DOHH2 (cell line): ENCODE measurements around the gene GPRC5C.

ENCODE experiments used
- H3F3A ChIP-seq: fragments of 200-600 bp; sonication (generic), shearing (Covaris generic); 2 replicates; pipeline ENCODE4 v1.6.0; 2016; ENCODE audit warnings: antibody characterized with exemption, mild to moderate bottlenecking; ENCODE audit not compliant: control insufficient read depth, insufficient read depth
- H3K27ac ChIP-seq: fragments of 200-600 bp; sonication (generic); 2 replicates; pipeline ENCODE4 v1.5.1; 2014; ENCODE audit warnings: low read depth, mild to moderate bottlenecking, low read length, moderate library complexity
- H3K27me3 ChIP-seq: fragments of 200-600 bp; sonication (generic); 2 replicates; pipeline ENCODE4 v1.6.1; 2014; ENCODE audit warnings: mild to moderate bottlenecking, low read length, mixed read lengths; ENCODE audit not compliant: control insufficient read depth
- H3K36me3 ChIP-seq: fragments of 200-600 bp; sonication (generic); 2 replicates; pipeline ENCODE4 v1.6.1; 2014; ENCODE audit warnings: mild to moderate bottlenecking, low read length, moderate library complexity, mixed read lengths; ENCODE audit not compliant: control insufficient read depth
- H3K4me1 ChIP-seq: fragments of 200-600 bp; sonication (generic); 2 replicates; pipeline ENCODE4 v1.6.1; 2014; ENCODE audit warnings: mild to moderate bottlenecking, low read length, mixed read lengths; ENCODE audit not compliant: control insufficient read depth
- H3K4me2 ChIP-seq: fragments of 200-600 bp; sonication (generic); 2 replicates; pipeline ENCODE4 v1.6.0; 2014; ENCODE audit warnings: mild to moderate bottlenecking, low read length, moderate library complexity
- H3K4me3 ChIP-seq: fragments of 200-600 bp; sonication (generic); 2 replicates; pipeline ENCODE4 v1.5.1; 2014; ENCODE audit warnings: mild to moderate bottlenecking, low read length, mixed read lengths
- H3K79me2 ChIP-seq: fragments of 200-600 bp; sonication (generic); 2 replicates; pipeline ENCODE4 v1.6.1; 2014; ENCODE audit warnings: mild to moderate bottlenecking, low read length, mixed read lengths; ENCODE audit not compliant: control insufficient read depth
- H3K9me2 ChIP-seq: fragments of 200-600 bp; sonication (generic); replicated peaks from 2 replicates; pipeline ENCODE4 v1.6.1; 2014; ENCODE audit warnings: mild to moderate bottlenecking, low read length, mixed read lengths; ENCODE audit not compliant: control insufficient read depth
- H3K9me3 ChIP-seq: fragments of 200-600 bp; sonication (generic); 2 replicates; pipeline ENCODE4 v1.6.1; 2014; ENCODE audit warnings: antibody characterized with exemption, low read length, mixed read lengths; ENCODE audit not compliant: control insufficient read depth, insufficient read depth
- H4K20me1 ChIP-seq: fragments of 200-600 bp; sonication (generic); 2 replicates; pipeline ENCODE4 v1.6.0; 2014; ENCODE audit warnings: low read depth, mild to moderate bottlenecking, antibody characterized with exemption, low read length, moderate library complexity; ENCODE audit not compliant: control insufficient read depth, insufficient read depth
- EZH2phosphoT487 ChIP-seq: fragments of 200-600 bp; sonication (generic); IDR thresholded peaks from 2 replicates; pipeline ENCODE4 v1.6.1; 2017; ENCODE audit warnings: borderline replicate concordance, mild to moderate bottlenecking, antibody characterized with exemption, low read length, moderate library complexity, mixed read lengths
- TF ChIP-seq, protein P1 (sequence below): fragments of 200-600 bp; sonication (generic); IDR thresholded peaks from one replicate; pipeline ENCODE4 v1.5.1; 2014; ENCODE audit warnings: antibody characterized with exemption, mild to moderate bottlenecking, low read depth, low read length; ENCODE audit not compliant: poor library complexity, severe bottlenecking

GPRC5C gene

DNA sequence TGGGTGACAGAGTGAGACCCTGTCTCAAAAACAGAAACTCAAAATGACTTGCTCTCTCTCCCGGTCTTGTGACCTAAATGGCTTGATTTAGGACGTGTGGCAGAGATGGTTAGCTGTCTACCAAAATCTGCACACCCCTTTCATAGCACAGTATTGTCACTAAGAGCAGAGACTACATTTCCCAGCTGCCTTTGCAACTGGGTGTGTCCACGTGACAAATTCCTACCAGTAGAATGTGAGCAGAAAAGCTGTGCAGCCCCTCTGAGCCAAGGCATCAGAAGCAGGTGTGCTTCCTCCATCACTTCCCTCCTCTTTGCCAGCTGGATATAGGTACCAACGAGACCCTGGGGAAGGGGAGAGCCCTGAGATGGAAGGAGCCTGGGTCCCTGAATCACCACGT is 39.0 kb upstream of the GPRC5C start:
- no peak for TF ChIP-seq EZH2phosphoT487
- TF ChIP-seq, protein P1, sequence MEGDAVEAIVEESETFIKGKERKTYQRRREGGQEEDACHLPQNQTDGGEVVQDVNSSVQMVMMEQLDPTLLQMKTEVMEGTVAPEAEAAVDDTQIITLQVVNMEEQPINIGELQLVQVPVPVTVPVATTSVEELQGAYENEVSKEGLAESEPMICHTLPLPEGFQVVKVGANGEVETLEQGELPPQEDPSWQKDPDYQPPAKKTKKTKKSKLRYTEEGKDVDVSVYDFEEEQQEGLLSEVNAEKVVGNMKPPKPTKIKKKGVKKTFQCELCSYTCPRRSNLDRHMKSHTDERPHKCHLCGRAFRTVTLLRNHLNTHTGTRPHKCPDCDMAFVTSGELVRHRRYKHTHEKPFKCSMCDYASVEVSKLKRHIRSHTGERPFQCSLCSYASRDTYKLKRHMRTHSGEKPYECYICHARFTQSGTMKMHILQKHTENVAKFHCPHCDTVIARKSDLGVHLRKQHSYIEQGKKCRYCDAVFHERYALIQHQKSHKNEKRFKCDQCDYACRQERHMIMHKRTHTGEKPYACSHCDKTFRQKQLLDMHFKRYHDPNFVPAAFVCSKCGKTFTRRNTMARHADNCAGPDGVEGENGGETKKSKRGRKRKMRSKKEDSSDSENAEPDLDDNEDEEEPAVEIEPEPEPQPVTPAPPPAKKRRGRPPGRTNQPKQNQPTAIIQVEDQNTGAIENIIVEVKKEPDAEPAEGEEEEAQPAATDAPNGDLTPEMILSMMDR: no peak
- no peaks in the 10 kb centered on the region for H3K27me3 ChIP-seq
- no peaks in the 10 kb centered on the region for H3K36me3 ChIP-seq
- no peaks in the 10 kb centered on the region for H3K4me1 ChIP-seq
- no peak overlapping the region for H3K4me3 ChIP-seq
- no peaks in the 10 kb centered on the region for H3K79me2 ChIP-seq
- no peak overlapping the region for H3K4me2 ChIP-seq
- H4K20me1 ChIP-seq: no peaks in the 10 kb centered on the region
- H3K9me3 ChIP-seq: no peaks in the 10 kb centered on the region
- no peak overlapping the region for H3K27ac ChIP-seq
- no peaks in the 10 kb centered on the region for H3F3A ChIP-seq
- no peaks in the 10 kb centered on the region for H3K9me2 ChIP-seq

DNA sequence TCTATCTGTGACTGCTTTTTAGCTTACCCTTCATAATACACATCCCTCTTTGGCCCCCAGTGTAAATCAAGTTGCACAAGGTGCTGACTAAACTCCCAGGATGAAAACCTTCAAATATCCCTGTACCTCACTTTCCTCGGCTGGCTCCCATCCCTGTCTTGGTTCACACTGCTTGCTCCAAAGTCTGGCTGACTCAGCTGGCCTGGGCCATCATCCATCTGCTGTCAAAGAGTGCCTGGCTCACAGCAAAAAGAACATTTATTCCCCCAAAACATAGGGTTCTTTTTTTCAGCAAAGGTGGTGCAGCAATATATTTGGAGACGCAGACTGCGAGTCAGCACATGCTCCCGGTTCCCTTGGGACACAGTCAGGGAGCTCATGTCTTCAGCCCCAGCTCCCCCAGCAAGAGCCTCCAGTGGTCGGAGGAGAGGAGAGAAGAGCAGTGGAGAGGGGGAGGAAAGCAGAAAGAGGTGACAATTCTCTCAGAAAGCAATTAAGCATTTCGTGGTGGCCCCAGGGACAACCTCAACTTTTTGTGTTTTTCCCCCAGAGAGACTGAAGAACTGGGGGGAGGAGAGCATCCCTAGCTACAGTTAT is 38.4 kb upstream of the GPRC5C start:
- Histone ChIP-seq H3F3A (no peaks in the 10 kb centered on the region), H3K4me1 (no peaks in the 10 kb centered on the region), H3K27me3 (no peaks in the 10 kb centered on the region), H3K27ac (no peak overlapping the region), H3K4me2 (no peak overlapping the region), H4K20me1 (no peaks in the 10 kb centered on the region), H3K9me2 (no peaks in the 10 kb centered on the region), H3K9me3 (no peaks in the 10 kb centered on the region), H3K36me3 (no peaks in the 10 kb centered on the region), H3K79me2 (no peaks in the 10 kb centered on the region), H3K4me3 (no peak overlapping the region)
- TF ChIP-seq EZH2phosphoT487: no peak
- TF ChIP-seq, protein P1: no peak

DNA sequence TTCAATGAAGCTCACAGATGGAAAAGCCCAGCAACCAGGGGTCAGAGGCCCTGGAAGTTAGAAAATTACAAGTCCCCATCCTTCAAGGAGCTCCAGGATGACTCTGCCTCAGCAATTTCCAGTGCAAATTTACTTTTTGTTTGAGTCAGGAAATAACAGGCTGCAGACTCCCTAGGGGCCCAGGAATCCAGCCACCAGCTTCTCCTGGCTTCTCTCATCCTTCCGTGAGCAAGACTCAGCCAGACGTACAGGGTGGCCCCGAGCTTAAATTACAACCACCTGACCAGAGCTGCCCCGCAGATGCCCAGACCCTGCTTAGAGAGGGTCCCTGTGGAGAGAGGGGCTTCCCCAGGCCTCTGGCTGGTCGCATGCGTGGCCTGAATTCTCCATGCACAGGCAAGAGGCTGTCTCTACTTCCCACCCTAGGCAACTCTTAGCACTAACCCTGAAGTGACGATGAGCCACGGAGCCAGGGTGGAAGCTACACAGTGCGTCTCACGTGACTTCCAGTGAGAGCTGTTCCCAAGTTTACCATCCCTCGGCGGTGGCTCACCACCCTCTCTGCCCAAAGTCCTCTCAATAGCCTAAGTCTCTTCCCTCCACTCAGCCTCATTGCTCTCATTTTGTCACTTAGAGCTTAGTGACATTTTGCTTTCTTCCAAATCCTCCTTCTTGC is 37.5 kb upstream of the GPRC5C start:
- Histone ChIP-seq H3K4me2 (no peak overlapping the region), H3K27ac (no peak overlapping the region), H3K27me3 (no peaks in the 10 kb centered on the region), H3K36me3 (no peaks in the 10 kb centered on the region), H3K4me1 (no peaks in the 10 kb centered on the region), H3K4me3 (no peak overlapping the region), H3F3A (no peaks in the 10 kb centered on the region), H3K79me2 (no peaks in the 10 kb centered on the region), H3K9me3 (no peaks in the 10 kb centered on the region), H4K20me1 (no peaks in the 10 kb centered on the region), H3K9me2 (no peaks in the 10 kb centered on the region)
- TF ChIP-seq, protein P1: no peak
- no peak for TF ChIP-seq EZH2phosphoT487
